ENCODE measurements around the gene FXYD6.

FXYD6 gene

GRCh38 chr11:117838901-117839300, 37.6 kb downstream of the FXYD6 start:
- Histone ChIP-seq H3K27ac (replicated peaks) (no peak overlapping the region), H3K27me3 (ENCODE audit: insufficient read depth, poor library complexity, severe bottlenecking) (no peaks in the 10 kb centered on the region), H3K4me3 (replicated peaks; ENCODE audit: insufficient read depth, low read length) (no peak overlapping the region)
- TF ChIP-seq SPI1 (IDR thresholded peaks at IDR 0.05; ENCODE audit: borderline replicate concordance, low read depth) = no peak
- TF ChIP-seq CTCF (IDR thresholded peaks at IDR 0.05; ENCODE audit: insufficient read depth, low read length) = no peak
- no peak for TF ChIP-seq GABPA (IDR thresholded peaks at IDR 0.05; ENCODE audit: low read depth)
- no peak for TF ChIP-seq POLR2AphosphoS5 (IDR thresholded peaks at IDR 0.05; ENCODE audit: low read depth)
- TF ChIP-seq REST (IDR thresholded peaks at IDR 0.05; ENCODE audit: insufficient replicate concordance, low read depth) = no peak
- no peak for DNase-seq (ENCODE audit: low read depth in 1 of 2, low spot score in 1 of 2)

- TF ChIP-seq REST (IDR thresholded peaks at IDR 0.05; ENCODE audit: insufficient replicate concordance, low read depth) = no peak
- TF ChIP-seq POLR2AphosphoS5 (IDR thresholded peaks at IDR 0.05; ENCODE audit: low read depth) = no peak
- no peak for TF ChIP-seq SPI1 (IDR thresholded peaks at IDR 0.05; ENCODE audit: borderline replicate concordance, low read depth)
- no peak for TF ChIP-seq CTCF (IDR thresholded peaks at IDR 0.05; ENCODE audit: insufficient read depth, low read length)
- no peak for TF ChIP-seq GABPA (IDR thresholded peaks at IDR 0.05; ENCODE audit: low read depth)
- H3K27ac ChIP-seq (replicated peaks) = no peak overlapping the region
- no peak overlapping the region for H3K4me3 ChIP-seq (replicated peaks; ENCODE audit: insufficient read depth, low read length)
- DNase-seq (ENCODE audit: low read depth in 1 of 2, low spot score in 1 of 2) = no peak
- H3K27me3 ChIP-seq (ENCODE audit: insufficient read depth, poor library complexity, severe bottlenecking) = no peaks in the 10 kb centered on the region
Observed at GRCh38 chr11:117837791-117838190, 38.7 kb downstream of the FXYD6 start.

GRCh38 chr11:117837070-117837776, 39.2 kb downstream of the FXYD6 start:
- TF ChIP-seq POLR2AphosphoS5 (IDR thresholded peaks at IDR 0.05; ENCODE audit: low read depth) = no peak
- no peak for TF ChIP-seq CTCF (IDR thresholded peaks at IDR 0.05; ENCODE audit: insufficient read depth, low read length)
- TF ChIP-seq SPI1 (IDR thresholded peaks at IDR 0.05; ENCODE audit: borderline replicate concordance, low read depth) = no peak
- no peak for TF ChIP-seq REST (IDR thresholded peaks at IDR 0.05; ENCODE audit: insufficient replicate concordance, low read depth)
- no peak for TF ChIP-seq GABPA (IDR thresholded peaks at IDR 0.05; ENCODE audit: low read depth)
- Histone ChIP-seq H3K27ac (replicated peaks) (no peak overlapping the region), H3K27me3 (ENCODE audit: insufficient read depth, poor library complexity, severe bottlenecking) (no peaks in the 10 kb centered on the region), H3K4me3 (replicated peaks; ENCODE audit: insufficient read depth, low read length) (no peak overlapping the region)
- no peak for DNase-seq (ENCODE audit: low read depth in 1 of 2, low spot score in 1 of 2)
